SK-N-SH treated with all-trans-retinoic acid at 6 μM for 48 hours (cell line): ENCODE measurements around the gene MKI67.

ENCODE experiments used
- ATAC-seq: fragments of 200-7000 bp; cut with Tn5 transposase; 3 replicates; pipeline ENCODE4 v1.9.1; 2020; ENCODE audit warnings: mild to moderate bottlenecking, moderate library complexity
- ARNTL ChIP-seq: fragments of 450-650 bp; formaldehyde crosslinking; IDR thresholded peaks from 2 replicates; pipeline ENCODE4 v1.5.0; 2020; ENCODE audit warnings: low read depth, mild to moderate bottlenecking, moderate library complexity, borderline replicate concordance
- BACH2 ChIP-seq: fragments of 250-450 bp; sonication (Bioruptor Pico); IDR thresholded peaks from 2 replicates; pipeline ENCODE4 v1.9.0; 2021; ENCODE audit warnings: mild to moderate bottlenecking, borderline replicate concordance
- GLIS3 ChIP-seq: fragments of 250-450 bp; sonication (Bioruptor Pico); IDR thresholded peaks from 2 replicates; pipeline ENCODE4 v1.5.0; 2020; ENCODE audit warnings: mild to moderate bottlenecking, moderate library complexity
- ISL1 ChIP-seq: fragments of 250-450 bp; sonication (Bioruptor Pico); IDR thresholded peaks from 2 replicates; pipeline ENCODE4 v2.1.2; 2022; ENCODE audit warnings: mild to moderate bottlenecking, moderate library complexity
- PPARA ChIP-seq: fragments of 250-450 bp; sonication (Bioruptor Pico); IDR thresholded peaks from 2 replicates; pipeline ENCODE4 v1.5.0; 2020; ENCODE audit warnings: mild to moderate bottlenecking, borderline replicate concordance
- RARB ChIP-seq: fragments of 250-450 bp; sonication (Bioruptor Pico); IDR thresholded peaks from 2 replicates; pipeline ENCODE4 v1.8.0; 2021; ENCODE audit warnings: mild to moderate bottlenecking, moderate library complexity
- SNAI2 ChIP-seq: fragments of 250-450 bp; sonication (Bioruptor Pico); IDR thresholded peaks from 2 replicates; pipeline ENCODE4 v1.5.0; 2020; ENCODE audit warnings: mild to moderate bottlenecking, moderate library complexity
- TCF4 ChIP-seq: fragments of 250-450 bp; sonication (Bioruptor Pico); IDR thresholded peaks from 2 replicates; pipeline ENCODE4 v1.8.0; 2021; ENCODE audit warnings: mild to moderate bottlenecking, moderate library complexity, borderline replicate concordance
- ZC3H10 ChIP-seq: fragments of 250-450 bp; sonication (Bioruptor Pico); IDR thresholded peaks from 2 replicates; pipeline ENCODE4 v1.5.1; 2021; ENCODE audit warnings: mild to moderate bottlenecking, moderate library complexity
- ZFP3 ChIP-seq: fragments of 250-450 bp; sonication (Bioruptor Pico); IDR thresholded peaks from 2 replicates; pipeline ENCODE4 v1.5.0; 2020; ENCODE audit warnings: mild to moderate bottlenecking, moderate library complexity
- ZNF565 ChIP-seq: fragments of 450-650 bp; formaldehyde crosslinking; conservative IDR thresholded peaks from 2 replicates; pipeline ENCODE4 v1.5.0; 2020; ENCODE audit warnings: low read depth, mild to moderate bottlenecking, moderate library complexity
- ZNF70 ChIP-seq: fragments of 450-650 bp; formaldehyde crosslinking; IDR thresholded peaks from 2 replicates; pipeline ENCODE4 v1.5.0; 2020; ENCODE audit warnings: mild to moderate bottlenecking, moderate library complexity
- TF ChIP-seq, protein P1 (sequence below): fragments of 250-450 bp; sonication (Bioruptor Pico); IDR thresholded peaks from 2 replicates; pipeline ENCODE4 v1.8.0; 2021; ENCODE audit warnings: low read depth, mild to moderate bottlenecking, moderate library complexity, borderline replicate concordance
- TF ChIP-seq, protein P2 (sequence below): fragments of 250-450 bp; sonication (Bioruptor Pico); IDR thresholded peaks from 2 replicates; pipeline ENCODE4 v1.5.0; 2020; ENCODE audit warnings: mild to moderate bottlenecking, moderate library complexity
- TF ChIP-seq, protein P3 (sequence below): fragments of 250-450 bp; sonication (Bioruptor Pico); IDR thresholded peaks from 2 replicates; pipeline ENCODE4 v1.5.1; 2021; ENCODE audit warnings: mild to moderate bottlenecking, moderate library complexity
- TF ChIP-seq, protein P4 (sequence below): fragments of 250-450 bp; sonication (Bioruptor Pico); IDR thresholded peaks from 2 replicates; pipeline ENCODE4 v1.5.1; 2020; ENCODE audit warnings: low read depth, mild to moderate bottlenecking, moderate library complexity
- TF ChIP-seq, protein P5 (sequence below): fragments of 250-450 bp; sonication (Bioruptor Pico); IDR thresholded peaks from 2 replicates; pipeline ENCODE4 v1.8.0; 2020; ENCODE audit warnings: mild to moderate bottlenecking, moderate library complexity, borderline replicate concordance

Gene MKI67

DNA sequence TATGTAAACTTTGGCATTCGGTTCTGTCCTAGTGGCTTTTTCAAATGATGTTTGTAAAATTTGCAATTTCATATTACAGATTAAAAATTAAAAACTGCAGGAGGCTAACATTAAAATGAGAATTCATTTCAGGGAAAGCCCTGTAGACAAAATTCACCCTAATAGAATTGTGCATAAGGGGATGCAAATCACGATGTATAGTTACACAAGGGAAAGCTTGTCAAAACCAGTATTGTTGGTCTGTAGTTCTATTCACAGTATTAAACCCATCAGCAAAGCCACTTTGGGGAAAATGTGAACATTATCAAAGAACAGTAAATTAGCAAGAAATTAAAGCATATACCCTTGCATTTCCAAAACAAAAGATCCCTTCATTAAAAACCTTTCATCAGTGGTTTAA, 39.9 kb upstream of the MKI67 start (continued):
- TF ChIP-seq, protein P1, sequence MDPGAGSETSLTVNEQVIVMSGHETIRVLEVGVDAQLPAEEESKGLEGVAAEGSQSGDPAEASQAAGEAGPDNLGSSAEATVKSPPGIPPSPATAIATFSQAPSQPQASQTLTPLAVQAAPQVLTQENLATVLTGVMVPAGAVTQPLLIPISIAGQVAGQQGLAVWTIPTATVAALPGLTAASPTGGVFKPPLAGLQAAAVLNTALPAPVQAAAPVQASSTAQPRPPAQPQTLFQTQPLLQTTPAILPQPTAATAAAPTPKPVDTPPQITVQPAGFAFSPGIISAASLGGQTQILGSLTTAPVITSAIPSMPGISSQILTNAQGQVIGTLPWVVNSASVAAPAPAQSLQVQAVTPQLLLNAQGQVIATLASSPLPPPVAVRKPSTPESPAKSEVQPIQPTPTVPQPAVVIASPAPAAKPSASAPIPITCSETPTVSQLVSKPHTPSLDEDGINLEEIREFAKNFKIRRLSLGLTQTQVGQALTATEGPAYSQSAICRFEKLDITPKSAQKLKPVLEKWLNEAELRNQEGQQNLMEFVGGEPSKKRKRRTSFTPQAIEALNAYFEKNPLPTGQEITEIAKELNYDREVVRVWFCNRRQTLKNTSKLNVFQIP (CRISPR knock-in tag) = no peak

DNA sequence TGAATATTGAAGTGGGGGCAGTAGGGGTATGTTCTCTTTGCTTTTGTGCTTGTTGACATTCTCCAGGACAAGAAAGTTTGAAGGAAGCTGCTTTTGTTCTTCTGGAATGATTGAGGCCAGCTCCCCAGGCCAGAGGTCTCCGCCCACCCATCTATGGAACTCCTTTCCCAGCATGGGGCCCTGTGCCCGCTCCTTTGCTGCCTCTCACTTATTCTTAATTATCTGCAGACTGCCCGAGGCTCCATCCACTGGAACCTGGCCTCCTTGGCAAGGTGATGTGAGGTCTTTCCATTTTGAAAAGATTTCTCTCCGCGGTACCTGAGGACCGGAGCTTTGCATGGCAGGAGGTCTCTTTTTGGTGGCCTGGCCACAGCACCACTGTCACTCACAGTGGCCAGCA, 39.3 kb upstream of the MKI67 start:
- ATAC-seq = no peak
- TF ChIP-seq PPARA (CRISPR knock-in tag) (no peak), ZNF70 (CRISPR knock-in tag) (no peak), ISL1 (CRISPR knock-in tag) (no peak), ZNF565 (CRISPR knock-in tag) (no peak), GLIS3 (CRISPR knock-in tag) (no peak), BACH2 (CRISPR knock-in tag) (no peak), SNAI2 (CRISPR knock-in tag) (no peak), TCF4 (CRISPR knock-in tag) (no peak), RARB (CRISPR knock-in tag) (no peak), ZC3H10 (CRISPR knock-in tag) (no peak)
- TF ChIP-seq, protein P2, sequence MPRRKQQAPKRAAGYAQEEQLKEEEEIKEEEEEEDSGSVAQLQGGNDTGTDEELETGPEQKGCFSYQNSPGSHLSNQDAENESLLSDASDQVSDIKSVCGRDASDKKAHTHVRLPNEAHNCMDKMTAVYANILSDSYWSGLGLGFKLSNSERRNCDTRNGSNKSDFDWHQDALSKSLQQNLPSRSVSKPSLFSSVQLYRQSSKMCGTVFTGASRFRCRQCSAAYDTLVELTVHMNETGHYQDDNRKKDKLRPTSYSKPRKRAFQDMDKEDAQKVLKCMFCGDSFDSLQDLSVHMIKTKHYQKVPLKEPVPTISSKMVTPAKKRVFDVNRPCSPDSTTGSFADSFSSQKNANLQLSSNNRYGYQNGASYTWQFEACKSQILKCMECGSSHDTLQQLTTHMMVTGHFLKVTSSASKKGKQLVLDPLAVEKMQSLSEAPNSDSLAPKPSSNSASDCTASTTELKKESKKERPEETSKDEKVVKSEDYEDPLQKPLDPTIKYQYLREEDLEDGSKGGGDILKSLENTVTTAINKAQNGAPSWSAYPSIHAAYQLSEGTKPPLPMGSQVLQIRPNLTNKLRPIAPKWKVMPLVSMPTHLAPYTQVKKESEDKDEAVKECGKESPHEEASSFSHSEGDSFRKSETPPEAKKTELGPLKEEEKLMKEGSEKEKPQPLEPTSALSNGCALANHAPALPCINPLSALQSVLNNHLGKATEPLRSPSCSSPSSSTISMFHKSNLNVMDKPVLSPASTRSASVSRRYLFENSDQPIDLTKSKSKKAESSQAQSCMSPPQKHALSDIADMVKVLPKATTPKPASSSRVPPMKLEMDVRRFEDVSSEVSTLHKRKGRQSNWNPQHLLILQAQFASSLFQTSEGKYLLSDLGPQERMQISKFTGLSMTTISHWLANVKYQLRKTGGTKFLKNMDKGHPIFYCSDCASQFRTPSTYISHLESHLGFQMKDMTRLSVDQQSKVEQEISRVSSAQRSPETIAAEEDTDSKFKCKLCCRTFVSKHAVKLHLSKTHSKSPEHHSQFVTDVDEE = no peak
- TF ChIP-seq, protein P1 (CRISPR knock-in tag) = no peak

DNA sequence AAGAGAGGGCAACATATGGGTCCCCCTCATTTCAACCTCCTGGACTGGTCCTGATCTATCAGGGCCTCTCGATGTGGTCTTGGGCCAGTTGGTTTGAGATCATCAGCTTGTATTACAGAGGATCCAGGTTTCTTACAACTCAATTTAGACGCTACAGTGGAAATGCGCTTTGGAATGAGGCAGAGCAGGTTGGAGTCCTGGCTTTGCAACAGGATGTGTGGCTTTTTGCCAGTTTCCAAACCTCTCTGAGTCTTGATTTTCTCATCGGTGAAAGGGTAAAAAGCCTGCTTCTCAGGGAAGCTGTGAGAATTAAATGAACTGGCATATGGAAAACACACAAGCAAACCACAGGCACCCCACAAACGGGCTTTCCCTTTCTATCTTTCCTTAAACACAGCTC, 37.5 kb upstream of the MKI67 start:
- TF ChIP-seq, protein P3, sequence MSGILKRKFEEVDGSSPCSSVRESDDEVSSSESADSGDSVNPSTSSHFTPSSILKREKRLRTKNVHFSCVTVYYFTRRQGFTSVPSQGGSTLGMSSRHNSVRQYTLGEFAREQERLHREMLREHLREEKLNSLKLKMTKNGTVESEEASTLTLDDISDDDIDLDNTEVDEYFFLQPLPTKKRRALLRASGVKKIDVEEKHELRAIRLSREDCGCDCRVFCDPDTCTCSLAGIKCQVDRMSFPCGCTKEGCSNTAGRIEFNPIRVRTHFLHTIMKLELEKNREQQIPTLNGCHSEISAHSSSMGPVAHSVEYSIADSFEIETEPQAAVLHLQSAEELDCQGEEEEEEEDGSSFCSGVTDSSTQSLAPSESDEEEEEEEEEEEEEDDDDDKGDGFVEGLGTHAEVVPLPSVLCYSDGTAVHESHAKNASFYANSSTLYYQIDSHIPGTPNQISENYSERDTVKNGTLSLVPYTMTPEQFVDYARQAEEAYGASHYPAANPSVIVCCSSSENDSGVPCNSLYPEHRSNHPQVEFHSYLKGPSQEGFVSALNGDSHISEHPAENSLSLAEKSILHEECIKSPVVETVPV (CRISPR knock-in tag) = no peak
- TF ChIP-seq, protein P4, sequence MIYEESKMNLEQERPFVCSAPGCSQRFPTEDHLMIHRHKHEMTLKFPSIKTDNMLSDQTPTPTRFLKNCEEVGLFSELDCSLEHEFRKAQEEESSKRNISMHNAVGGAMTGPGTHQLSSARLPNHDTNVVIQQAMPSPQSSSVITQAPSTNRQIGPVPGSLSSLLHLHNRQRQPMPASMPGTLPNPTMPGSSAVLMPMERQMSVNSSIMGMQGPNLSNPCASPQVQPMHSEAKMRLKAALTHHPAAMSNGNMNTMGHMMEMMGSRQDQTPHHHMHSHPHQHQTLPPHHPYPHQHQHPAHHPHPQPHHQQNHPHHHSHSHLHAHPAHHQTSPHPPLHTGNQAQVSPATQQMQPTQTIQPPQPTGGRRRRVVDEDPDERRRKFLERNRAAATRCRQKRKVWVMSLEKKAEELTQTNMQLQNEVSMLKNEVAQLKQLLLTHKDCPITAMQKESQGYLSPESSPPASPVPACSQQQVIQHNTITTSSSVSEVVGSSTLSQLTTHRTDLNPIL = no peak
- no peak for TF ChIP-seq ZNF565 (CRISPR knock-in tag)
- no peak for TF ChIP-seq TCF4 (CRISPR knock-in tag)
- TF ChIP-seq, all 23 proteins: peak for 0
- no peak for ATAC-seq

DNA sequence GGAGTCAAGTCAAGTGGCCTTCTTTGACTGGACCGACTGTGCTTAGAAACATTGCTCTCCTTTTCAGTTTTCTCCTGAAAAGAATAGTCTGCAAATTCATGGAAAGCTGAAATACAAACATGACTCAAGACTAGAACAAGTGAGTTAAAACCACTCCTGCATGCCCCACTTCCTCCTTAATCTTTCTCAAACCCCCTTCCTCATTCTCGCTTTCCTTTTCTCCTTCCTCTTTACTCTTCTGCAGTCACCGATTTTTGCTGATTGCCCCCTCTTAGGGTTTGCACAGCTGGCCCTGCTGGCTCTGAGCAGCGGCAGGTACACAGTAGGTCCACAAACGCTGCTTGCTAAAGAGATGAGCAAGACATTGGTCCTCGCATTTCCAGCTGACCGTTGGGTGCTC, 34.8 kb upstream of the MKI67 start:
- ATAC-seq = no peak

DNA sequence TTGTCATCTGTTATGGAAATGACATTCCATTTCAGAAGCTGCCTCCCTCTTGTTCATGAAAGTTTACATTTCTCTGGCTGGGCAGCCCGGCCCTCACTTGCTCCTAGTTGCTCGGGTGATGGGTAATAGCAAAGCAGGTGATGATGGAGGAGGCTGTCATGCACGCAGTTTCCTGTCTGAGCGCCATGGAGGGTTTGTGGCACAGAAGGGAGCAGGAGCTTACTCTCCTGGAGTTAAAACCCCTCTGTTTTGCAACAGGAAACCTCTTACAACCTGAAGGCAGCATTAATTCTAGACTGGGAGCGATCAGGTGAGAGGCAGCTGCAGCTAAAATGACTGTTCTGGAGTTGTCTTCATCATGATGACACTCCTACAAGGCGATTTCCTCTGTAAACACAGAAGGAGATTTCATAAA, 34.1 kb upstream of the MKI67 start:
- no peak for ATAC-seq
- TF ChIP-seq TCF4 (CRISPR knock-in tag) = no peak
- TF ChIP-seq, protein P5, sequence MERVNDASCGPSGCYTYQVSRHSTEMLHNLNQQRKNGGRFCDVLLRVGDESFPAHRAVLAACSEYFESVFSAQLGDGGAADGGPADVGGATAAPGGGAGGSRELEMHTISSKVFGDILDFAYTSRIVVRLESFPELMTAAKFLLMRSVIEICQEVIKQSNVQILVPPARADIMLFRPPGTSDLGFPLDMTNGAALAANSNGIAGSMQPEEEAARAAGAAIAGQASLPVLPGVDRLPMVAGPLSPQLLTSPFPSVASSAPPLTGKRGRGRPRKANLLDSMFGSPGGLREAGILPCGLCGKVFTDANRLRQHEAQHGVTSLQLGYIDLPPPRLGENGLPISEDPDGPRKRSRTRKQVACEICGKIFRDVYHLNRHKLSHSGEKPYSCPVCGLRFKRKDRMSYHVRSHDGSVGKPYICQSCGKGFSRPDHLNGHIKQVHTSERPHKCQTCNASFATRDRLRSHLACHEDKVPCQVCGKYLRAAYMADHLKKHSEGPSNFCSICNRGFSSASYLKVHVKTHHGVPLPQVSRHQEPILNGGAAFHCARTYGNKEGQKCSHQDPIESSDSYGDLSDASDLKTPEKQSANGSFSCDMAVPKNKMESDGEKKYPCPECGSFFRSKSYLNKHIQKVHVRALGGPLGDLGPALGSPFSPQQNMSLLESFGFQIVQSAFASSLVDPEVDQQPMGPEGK (CRISPR knock-in tag) = no peak
- TF ChIP-seq, protein P1 (CRISPR knock-in tag) = no peak
- TF ChIP-seq ZFP3 = no peak
- no peak for TF ChIP-seq ARNTL (CRISPR knock-in tag)

More for the DNA sequence above, 34.8 kb upstream of the MKI67 start:
- TF ChIP-seq ZFP3 = no peak
- no peak for TF ChIP-seq ZNF70 (CRISPR knock-in tag)
- TF ChIP-seq GLIS3 (CRISPR knock-in tag) = no peak
